K562 (cell line): Measurements from ENCODE around the gene KISS1. TPM values are rescaled to one million over a fixed set of nuclear protein-coding genes. Genes with fewer than 3 reads are reported as not detected.

Source experiments
- ATAC-seq: fragments of 200-7000 bp; cut with Tn5 transposase; 3 replicates; pipeline ENCODE4 v1.9.1; 2020; ENCODE audit warnings: moderate library complexity
- BruUV-seq: library from RNA; stranded (reverse); fragments of 400-500 nt; replicated peaks from 2 replicates; lab custom pipeline; 2021; lab: Mats Ljungman, UMichigan
- CTCF ChIA-PET: fragments of 300-600 bp; formaldehyde crosslinking; extraction: SDS; loops from one replicate; lab custom pipeline; 2021; ENCODE audit warnings: low intra/inter-chr PET ratio; lab: Yijun Ruan, JAX
- POLR2A ChIA-PET: fragments of 300-600, 350-650 bp; sonication (Branson Sonifier 250); formaldehyde crosslinking; extraction: SDS; loops from one replicate; lab custom pipeline; 2021; ENCODE audit warnings: antibody characterized with exemption, inconsistent platforms; lab: Yijun Ruan, JAX
- DNase-seq, 4 experiments: peaks; one replicate each; pipeline versions ENCODE4 v3.0.0 to v3.0.0-alpha.2; 2011 to 2018; ENCODE audit warnings: low spot score in 3 of 4, mixed read lengths in 3 of 4; ENCODE audit errors: extremely low read depth in 1 of 4
- FAIRE-seq: peaks from 2 replicates; lab custom pipeline; 2011; peaks lifted over from hg19 to GRCh38; lab: Jason Lieb, UNC
- H2AFZ ChIP-seq: 2 replicates; pipeline ENCODE4 v1.6.0; 2011; ENCODE audit warnings: low read depth, low read length, control low read depth, inconsistent platforms
- H3K27ac ChIP-seq: fragments of 200-600 bp; 3 replicates; pipeline ENCODE4 v1.8.0; 2011; ENCODE audit warnings: low read depth, mild to moderate bottlenecking, control low read depth, inconsistent platforms, low read length, moderate library complexity, mixed read lengths; ENCODE audit errors: extremely low read depth
- H3K27me3 ChIP-seq, 2 experiments: fragments of 300-600 bp in 1 of 2; 2 replicates in 1 of 2; 3 replicates in 1 of 2; pipeline versions ENCODE4 v1.6.0 to v1.8.0; 2011; ENCODE audit warnings: inconsistent platforms in 2 of 2, low read length in 2 of 2, mild to moderate bottlenecking in 1 of 2, mixed read lengths in 1 of 2, moderate library complexity in 1 of 2; ENCODE audit not compliant: control insufficient read depth in 2 of 2, insufficient read depth in 2 of 2
- H3K36me3 ChIP-seq: fragments of 300-600 bp; 3 replicates; pipeline ENCODE4 v1.8.0; 2011; ENCODE audit warnings: mild to moderate bottlenecking, low read length, inconsistent platforms; ENCODE audit not compliant: control insufficient read depth, insufficient read depth
- H3K4me1 ChIP-seq, 2 experiments: fragments of 200-600 bp in 1 of 2; replicated peaks in 1 of 2; 2 replicates in 1 of 2; 3 replicates in 1 of 2; pipeline versions ENCODE4 v1.5.1 to v1.8.0; 2011; ENCODE audit warnings: inconsistent platforms in 2 of 2, low read length in 2 of 2, mild to moderate bottlenecking in 1 of 2, mixed read lengths in 1 of 2, moderate library complexity in 1 of 2; ENCODE audit not compliant: control insufficient read depth in 2 of 2, insufficient read depth in 2 of 2
- H3K4me2 ChIP-seq: 2 replicates; pipeline ENCODE4 v1.6.1; 2011; ENCODE audit warnings: low read length, control low read depth, inconsistent platforms, mixed read lengths; ENCODE audit not compliant: insufficient read depth
- H3K4me3 ChIP-seq: fragments of 200-600 bp; sonication (generic), shearing (Covaris generic); 2 replicates; pipeline ENCODE4 v1.5.1; 2016; ENCODE audit warnings: control low read depth, inconsistent platforms
- H3K79me2 ChIP-seq: fragments of 200-600 bp; 3 replicates; pipeline ENCODE4 v1.8.0; 2011; ENCODE audit warnings: low read length, inconsistent platforms; ENCODE audit not compliant: control insufficient read depth, insufficient read depth
- H3K9ac ChIP-seq, 2 experiments: 2 replicates each; pipeline versions ENCODE4 v1.6.0 to v1.6.1; 2011; ENCODE audit warnings: low read depth in 2 of 2, low read length in 2 of 2, control low read depth in 1 of 2, inconsistent platforms in 1 of 2, mild to moderate bottlenecking in 1 of 2, mixed read lengths in 1 of 2; ENCODE audit not compliant: insufficient read depth in 1 of 2
- H3K9me1 ChIP-seq: one replicate; pipeline ENCODE4 v1.6.0; 2011; ENCODE audit warnings: inconsistent platforms, mild to moderate bottlenecking, low read length, moderate library complexity; ENCODE audit not compliant: control insufficient read depth, insufficient read depth
- H3K9me3 ChIP-seq: replicated peaks from 2 replicates; pipeline ENCODE4 v1.5.1; 2011; ENCODE audit warnings: low read depth, low read length, inconsistent platforms; ENCODE audit not compliant: control insufficient read depth, insufficient read depth
- H4K20me1 ChIP-seq: replicated peaks from 2 replicates; pipeline ENCODE4 v1.6.1; 2011; ENCODE audit warnings: low read length, inconsistent platforms, mixed read lengths; ENCODE audit not compliant: control insufficient read depth, insufficient read depth
- ARID1B ChIP-seq: fragments of 450-650 bp; IDR thresholded peaks from 2 replicates; pipeline ENCODE4 v1.6.1; 2016; ENCODE audit warnings: antibody characterized with exemption, mild to moderate bottlenecking, inconsistent platforms
- BCL6 ChIP-seq: fragments of 250-450 bp; sonication (Bioruptor Pico); IDR thresholded peaks from 2 replicates; pipeline ENCODE4 v1.4.0; 2020
- BDP1 ChIP-seq: IDR thresholded peaks from 3 replicates; pipeline ENCODE4 v1.6.1; 2011; ENCODE audit not compliant: insufficient read length, insufficient read depth
- CHCHD3 ChIP-seq: fragments of 250-450 bp; sonication (Bioruptor Pico); IDR thresholded peaks from 2 replicates; pipeline ENCODE4 v2.1.2; 2022; ENCODE audit warnings: mild to moderate bottlenecking
- ELF1 ChIP-seq: fragments of 200-800 bp; sonication (Bioruptor generic); IDR thresholded peaks from 2 replicates; pipeline ENCODE4 v1.6.1; 2016; ENCODE audit warnings: missing genetic modification characterization, missing compliant biosample characterization
- EP300 ChIP-seq: IDR thresholded peaks from 2 replicates; pipeline ENCODE4 v1.6.1; 2012; ENCODE audit warnings: low read length, improper control_type of control experiment
- IFI16 ChIP-seq: fragments of 250-450 bp; sonication (Bioruptor Pico); IDR thresholded peaks from 2 replicates; pipeline ENCODE4 v2.1.2; 2022; ENCODE audit warnings: mild to moderate bottlenecking, inconsistent platforms
- KDM2B ChIP-seq: fragments of 250-450 bp; sonication (Bioruptor Pico); IDR thresholded peaks from 2 replicates; pipeline ENCODE4 v1.8.0; 2021; ENCODE audit warnings: mild to moderate bottlenecking, moderate library complexity
- MAFK ChIP-seq: IDR thresholded peaks from 2 replicates; pipeline ENCODE4 v1.6.1; 2011; ENCODE audit warnings: low read length, improper control_type of control experiment
- PML ChIP-seq: IDR thresholded peaks from 2 replicates; pipeline ENCODE4 v1.6.1; 2012; ENCODE audit warnings: low read length, inconsistent platforms
- POLR2A ChIP-seq: fragments of 450-650 bp; conservative IDR thresholded peaks from 2 replicates; pipeline ENCODE4 v1.6.1; 2016
- POLR2H ChIP-seq: IDR thresholded peaks from 2 replicates; pipeline ENCODE4 v1.6.1; 2016; ENCODE audit warnings: missing genetic modification characterization, low read depth, mild to moderate bottlenecking, control low read depth, missing compliant biosample characterization, moderate library complexity
- POLR3G ChIP-seq: IDR thresholded peaks from 2 replicates; pipeline ENCODE4 v1.6.1; 2011; ENCODE audit not compliant: insufficient read length, insufficient replicate concordance; ENCODE audit errors: extremely low read depth
- SAFB2 ChIP-seq: fragments of 200-400 bp; formaldehyde crosslinking; IDR thresholded peaks from 2 replicates; pipeline ENCODE4 v1.6.1; 2018; ENCODE audit warnings: borderline replicate concordance, low read length, low read depth, moderate library complexity; ENCODE audit not compliant: severe bottlenecking
- SNIP1 ChIP-seq: fragments of 450-650 bp; IDR thresholded peaks from 2 replicates; pipeline ENCODE4 v1.7.1; 2017; ENCODE audit warnings: low read depth, mild to moderate bottlenecking
- SREBF1 ChIP-seq: fragments of 150-350 bp; IDR thresholded peaks from 2 replicates; pipeline ENCODE4 v1.6.1; 2014; ENCODE audit warnings: antibody characterized with exemption, low read depth, low read length, borderline replicate concordance
- WHSC1 ChIP-seq: IDR thresholded peaks from one replicate; pipeline ENCODE4 v1.6.1; 2012; ENCODE audit warnings: low read length, control low read depth, inconsistent platforms
- ZC3H11A ChIP-seq: IDR thresholded peaks from 2 replicates; pipeline ENCODE4 v1.6.1; 2012; ENCODE audit warnings: low read depth, low read length, improper control_type of control experiment
- ZNF212 ChIP-seq: fragments of 450-650 bp; formaldehyde crosslinking; IDR thresholded peaks from 2 replicates; pipeline ENCODE4 v1.4.0; 2020; ENCODE audit warnings: mild to moderate bottlenecking
- ZNF384 ChIP-seq: IDR thresholded peaks from 2 replicates; pipeline ENCODE4 v1.6.1; 2012; ENCODE audit warnings: low read depth, low read length, improper control_type of control experiment
- ZNF77 ChIP-seq: fragments of 250-450 bp; sonication (Bioruptor Pico); IDR thresholded peaks from 2 replicates; pipeline ENCODE4 v1.5.0; 2020
- ZNF778 ChIP-seq: fragments of 450-650 bp; formaldehyde crosslinking; IDR thresholded peaks from 2 replicates; pipeline ENCODE4 v1.4.0; 2020; ENCODE audit warnings: mild to moderate bottlenecking, moderate library complexity
- WGBS: fragments of 100-300 bp; shearing (Covaris generic); methylation state at CpG from one replicate; pipeline ENCODE4 v1.1.6; 2016; ENCODE audit warnings: low coverage, mixed read lengths; ENCODE audit not compliant: insufficient coverage; ENCODE audit errors: missing lambda C conversion rate; 5-methylcytosine and 5-hydroxymethylcytosine counted together
- in situ Hi-C: fragments of 300-500 bp; cut with MboI; formaldehyde crosslinking; loops from 4 replicates; pipeline ENCODE4 v1.15.0; 2018; ENCODE audit warnings: inconsistent platforms, mixed read lengths
- intact Hi-C: fragments of 100-400 bp; cut with micrococcal nuclease; formaldehyde crosslinking; loops from 2 replicates; pipeline ENCODE4 v1.14.2; 2022
- polyA plus RNA-seq, 8 experiments: library from polyadenylated mRNA; depleted of rRNA in 4 of 8; stranded (reverse) in 5 of 8; unstranded in 3 of 8; fragments of >200 nt; fragmentation: Nextera tagmentation in 2 of 8; fragmentation: Illumina TruSeq in 1 of 8; extraction: Ambion mirVana in 2 of 8; extraction: Trizol in 1 of 8; gene quantifications; 2 replicates each; pipeline versions ENCODE4 v1.2.1 to v1.2.3, GENCODE V29; 2011 to 2014; ENCODE audit warnings: inconsistent platforms in 1 of 8, missing spikeins in 1 of 8
- total RNA-seq, 7 experiments: library from RNA; depleted of rRNA in 6 of 7; stranded (reverse); fragments of >200 nt in 6 of 7; fragmentation: Illumina TruSeq in 2 of 7; extraction: Trizol in 2 of 7; gene quantifications; 2 replicates each; pipeline versions ENCODE4 v1.2.1 to v1.2.3, GENCODE V29; 2011 to 2021; ENCODE audit warnings: low replicate concordance in 1 of 7
- TF ChIP-seq, protein P1 (sequence below): IDR thresholded peaks from 2 replicates; pipeline ENCODE4 v1.6.1; 2012; ENCODE audit warnings: low read depth, low read length, improper control_type of control experiment, borderline replicate concordance
- TF ChIP-seq, protein P2 (sequence below): fragments of 450-650 bp; conservative IDR thresholded peaks from 2 replicates; pipeline ENCODE4 v1.6.1; 2016; ENCODE audit warnings: missing genetic modification characterization, low read depth, mild to moderate bottlenecking, control low read depth, missing compliant biosample characterization

The KISS1 gene
- total and polyA plus RNA-seq, 9 of the 15 experiments (the other 6 are each of a cell fraction or from before 2014, with no cell fraction given): 0.31 TPM; not detected in 8

DNA sequence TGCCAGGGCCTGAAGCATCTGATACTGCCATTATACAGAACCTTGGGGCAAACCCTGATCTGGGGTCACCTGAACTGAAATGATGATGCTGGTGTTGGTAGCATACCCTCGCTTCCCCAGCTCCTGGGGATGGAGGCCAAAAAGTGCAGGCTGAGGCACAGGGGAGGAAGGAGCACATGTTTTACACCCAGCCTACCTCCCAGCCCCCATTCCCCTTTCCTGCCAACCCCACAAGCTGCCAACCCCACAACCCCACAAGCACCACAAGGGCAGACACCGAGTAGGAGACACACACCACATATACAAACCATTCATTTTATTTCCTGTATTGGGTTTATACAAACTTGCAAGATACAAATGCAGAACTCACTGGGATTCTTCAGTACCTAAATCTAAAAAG is 22.3 kb upstream of the KISS1 start:
- intact Hi-C loops: no loop called here

DNA sequence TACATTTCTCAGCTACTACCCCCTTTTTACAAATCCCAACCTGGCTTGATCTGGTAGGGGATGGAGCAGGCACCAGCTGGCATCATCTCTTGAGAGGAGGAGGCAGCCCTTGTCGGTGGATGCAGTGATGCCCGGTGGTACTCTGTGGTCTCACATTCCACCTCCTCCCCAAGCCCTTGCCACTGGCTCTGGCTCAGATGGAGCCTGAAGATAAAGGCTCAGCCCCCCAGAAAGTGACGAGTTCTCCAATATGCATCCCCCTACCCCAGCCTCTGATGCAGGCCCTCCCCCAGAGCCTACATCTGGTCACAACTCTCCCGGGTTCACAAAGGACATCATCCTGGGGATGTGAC is 21.3 kb upstream of the KISS1 start:
- Histone ChIP-seq H3K27ac (no peak overlapping the region), H3K9me3 (no peaks in the 10 kb centered on the region), H3K9ac (no peak overlapping the region), H3K27me3 (peaks cover 5 to 44% of the 10 kb centered on the region in 2 experiments; a peak in 3 of 5 replicates), H3K4me3 (no peak overlapping the region), H3K9me1 (no peaks in the 10 kb centered on the region), H4K20me1 (peaks cover 10% of the 10 kb centered on the region; the same call in 1 of the 2 replicates), H3K36me3 (no peaks in the 10 kb centered on the region), H3K79me2 (no peaks in the 10 kb centered on the region), H3K4me2 (no peak overlapping the region), H3K4me1 (peaks cover 0 to 8% of the 10 kb centered on the region in 2 experiments; a peak in 3 of 5 replicates), H2AFZ (no peak overlapping the region)
- no TSS peak for BruUV-seq
- CTCF ChIA-PET: interaction anchor here (1.0 kb wide), 1 partner anchor 146 kb away, joined by 3 read pairs; no protein-coding TSS in a partner anchor
- 0% methylated on average over 4 of the region's 4 CpGs for WGBS
- intact Hi-C loops: no loop called here
- FAIRE-seq (no peak), DNase-seq (no peak), ATAC-seq (no peak)
- in situ Hi-C loops: no loop called here
- POLR2A ChIA-PET: interaction anchor here (0.8 to 1.1 kb wide), 3 partner anchors 10 to 142 kb away, joined by 3 to 4 read pairs (median 4); partner anchors contain the start of gene PLEKHA6
- TF ChIP-seq, protein P1, sequence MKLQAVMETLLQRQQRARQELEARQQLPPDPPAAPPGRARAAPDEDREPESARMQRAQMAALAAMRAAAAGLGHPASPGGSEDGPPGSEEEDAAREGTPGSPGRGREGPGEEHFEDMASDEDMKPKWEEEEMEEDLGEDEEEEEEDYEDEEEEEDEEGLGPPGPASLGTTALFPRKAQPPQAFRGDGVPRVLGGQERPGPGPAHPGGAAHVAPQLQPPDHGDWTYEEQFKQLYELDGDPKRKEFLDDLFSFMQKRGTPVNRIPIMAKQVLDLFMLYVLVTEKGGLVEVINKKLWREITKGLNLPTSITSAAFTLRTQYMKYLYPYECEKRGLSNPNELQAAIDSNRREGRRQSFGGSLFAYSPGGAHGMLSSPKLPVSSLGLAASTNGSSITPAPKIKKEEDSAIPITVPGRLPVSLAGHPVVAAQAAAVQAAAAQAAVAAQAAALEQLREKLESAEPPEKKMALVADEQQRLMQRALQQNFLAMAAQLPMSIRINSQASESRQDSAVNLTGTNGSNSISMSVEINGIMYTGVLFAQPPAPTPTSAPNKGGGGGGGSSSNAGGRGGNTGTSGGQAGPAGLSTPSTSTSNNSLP: no peak
- no peak for TF ChIP-seq SREBF1
- TF ChIP-seq ZNF77 (CRISPR knock-in tag): no peak
- TF ChIP-seq BDP1: no peak
- TF ChIP-seq, protein P2, sequence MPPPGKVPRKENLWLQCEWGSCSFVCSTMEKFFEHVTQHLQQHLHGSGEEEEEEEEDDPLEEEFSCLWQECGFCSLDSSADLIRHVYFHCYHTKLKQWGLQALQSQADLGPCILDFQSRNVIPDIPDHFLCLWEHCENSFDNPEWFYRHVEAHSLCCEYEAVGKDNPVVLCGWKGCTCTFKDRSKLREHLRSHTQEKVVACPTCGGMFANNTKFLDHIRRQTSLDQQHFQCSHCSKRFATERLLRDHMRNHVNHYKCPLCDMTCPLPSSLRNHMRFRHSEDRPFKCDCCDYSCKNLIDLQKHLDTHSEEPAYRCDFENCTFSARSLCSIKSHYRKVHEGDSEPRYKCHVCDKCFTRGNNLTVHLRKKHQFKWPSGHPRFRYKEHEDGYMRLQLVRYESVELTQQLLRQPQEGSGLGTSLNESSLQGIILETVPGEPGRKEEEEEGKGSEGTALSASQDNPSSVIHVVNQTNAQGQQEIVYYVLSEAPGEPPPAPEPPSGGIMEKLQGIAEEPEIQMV: no peak
- no peak for TF ChIP-seq SNIP1
- no peak for TF ChIP-seq EP300
- TF ChIP-seq ELF1 (tag): no peak

More for the DNA sequence above, 22.3 kb upstream of the KISS1 start:
- ATAC-seq: no peak
- no peak overlapping the region for H3K4me2 ChIP-seq
- H3K9ac ChIP-seq: no peak overlapping the region
- H3K27ac ChIP-seq: no peak overlapping the region
- no peaks in the 10 kb centered on the region for H3K9me1 ChIP-seq
- no peak for FAIRE-seq
- TF ChIP-seq CHCHD3 (CRISPR knock-in tag) (no peak), POLR2H (tag) (no peak), POLR2A (no peak), ARID1B (no peak), BCL6 (CRISPR knock-in tag) (no peak), ZNF778 (no peak), ZNF212 (CRISPR knock-in tag) (no peak), IFI16 (CRISPR knock-in tag) (no peak), ZC3H11A (no peak), SAFB2 (no peak), ZNF384 (no peak), POLR3G (no peak), KDM2B (CRISPR knock-in tag) (no peak), WHSC1 (no peak), PML (no peak), MAFK (no peak)
- TF ChIP-seq, all 486 proteins: peak for 0
- H3K36me3 ChIP-seq: no peaks in the 10 kb centered on the region
- ChIA-PET POLR2A (no interaction called here), CTCF (interaction anchor here (1.0 kb wide), 1 partner anchor 145 kb away, joined by 3 read pairs; no protein-coding TSS in a partner anchor)
- WGBS: 0% methylated on average over 2 of the region's 2 CpGs
- no TSS peak for BruUV-seq
- peaks cover 10% of the 10 kb centered on the region; the same call in 1 of the 2 replicates for H4K20me1 ChIP-seq
- H3K9me3 ChIP-seq: no peaks in the 10 kb centered on the region
- peaks cover 5 to 50% of the 10 kb centered on the region in 2 experiments; a peak in 3 of 5 replicates for H3K27me3 ChIP-seq
- no peaks in the 10 kb centered on the region for H3K79me2 ChIP-seq
- H3K4me1 ChIP-seq: peaks cover 0 to 6% of the 10 kb centered on the region in 2 experiments; a peak in 3 of 5 replicates
- H3K4me3 ChIP-seq: no peak overlapping the region
- DNase-seq: no peak
- H2AFZ ChIP-seq: no peak overlapping the region
- in situ Hi-C loops: no loop called here
